HCT116 (cell line): ENCODE measurements around the gene GGT6. TPM values are rescaled to one million over a fixed set of nuclear protein-coding genes. Genes with fewer than 3 reads are reported as not detected.

ENCODE experiments used
- ATAC-seq: fragments of 200-7000 bp; cut with Tn5 transposase; 2 replicates; pipeline ENCODE4 v1.9.1; 2020; ENCODE audit warnings: mild to moderate bottlenecking, moderate library complexity
- BruUV-seq: library from RNA; stranded (reverse); fragments of 400-500 nt; replicated peaks from 2 replicates; lab custom pipeline; 2021; lab: Mats Ljungman, UMichigan
- CTCF ChIA-PET: fragments of 300-600 bp; sonication (Branson Sonifier 250); formaldehyde crosslinking; loops from one replicate; lab custom pipeline; 2021; ENCODE audit warnings: antibody characterized with exemption; lab: Charles Lee
- POLR2A ChIA-PET: fragments of 300-600, 350-600 bp; sonication (Branson Sonifier 250); formaldehyde crosslinking; loops from one replicate; lab custom pipeline; 2021; ENCODE audit warnings: antibody characterized with exemption; lab: Charles Lee
- RAD21 ChIA-PET, 2 experiments: fragments of 300-600 bp; sonication (Branson Sonifier 250); formaldehyde crosslinking; loops; one replicate each; lab custom pipeline; 2023; ENCODE audit warnings: low total read pairs in 2 of 2; ENCODE audit not compliant: uncharacterized antibody in 2 of 2, unreplicated experiment in 2 of 2, low non-redundant PET in 1 of 2; lab: Charles Lee
- DNase-seq: peaks from one replicate; pipeline ENCODE4 v3.0.0-alpha.2; 2010; ENCODE audit warnings: low read depth, low spot score
- H2AFZ ChIP-seq: fragments of 200-600 bp; shearing (Covaris generic), sonication (generic); 2 replicates; pipeline ENCODE4 v1.6.1; 2017; ENCODE audit warnings: low read depth, mixed run types, mixed read lengths, antibody characterized with exemption, low read length; ENCODE audit not compliant: poor library complexity, severe bottlenecking
- H3K27ac ChIP-seq: 2 replicates; pipeline ENCODE4 v1.5.1; 2012; ENCODE audit warnings: low read depth, low read length
- H3K27me3 ChIP-seq: fragments of 200-600 bp; sonication (generic); 2 replicates; pipeline ENCODE4 v1.6.1; 2016; ENCODE audit warnings: mixed run types, low read length, mixed read lengths; ENCODE audit not compliant: insufficient read depth
- H3K36me3 ChIP-seq, 2 experiments: fragments of 200-500 bp in 1 of 2; fragments of 200-600 bp in 1 of 2; sonication (Bioruptor generic) in 1 of 2; sonication (generic) in 1 of 2; 2 replicates each; pipeline versions ENCODE4 v1.5.1 to v1.6.1; 2014 to 2016; ENCODE audit warnings: low read length in 2 of 2, inconsistent platforms in 1 of 2, mixed read lengths in 1 of 2, mixed run types in 1 of 2; ENCODE audit not compliant: insufficient read depth in 2 of 2, control insufficient read depth in 1 of 2
- H3K4me1 ChIP-seq, 2 experiments: fragments of 200-600 bp in 1 of 2; sonication (generic) in 1 of 2; 2 replicates each; pipeline versions ENCODE4 v1.5.1 to v1.6.1; 2012 to 2017; ENCODE audit warnings: low read length in 2 of 2, inconsistent platforms in 1 of 2, mild to moderate bottlenecking in 1 of 2, mixed read lengths in 1 of 2, mixed run types in 1 of 2, moderate library complexity in 1 of 2; ENCODE audit not compliant: insufficient read depth in 2 of 2, control insufficient read depth in 1 of 2
- H3K4me2 ChIP-seq: fragments of 200-600 bp; sonication (generic); 2 replicates; pipeline ENCODE4 v1.6.1; 2017; ENCODE audit warnings: mixed run types, low read length, mixed read lengths
- H3K4me3 ChIP-seq, 2 experiments: fragments of 200-600 bp in 1 of 2; sonication (generic) in 1 of 2; replicated peaks in 1 of 2; 2 replicates each; pipeline ENCODE4 v1.5.1; 2011 to 2016; ENCODE audit warnings: low read length in 2 of 2, control low read depth in 1 of 2, low read depth in 1 of 2, mild to moderate bottlenecking in 1 of 2, mixed read lengths in 1 of 2, mixed run types in 1 of 2
- H3K79me2 ChIP-seq: fragments of 200-600 bp; sonication (generic); 2 replicates; pipeline ENCODE4 v1.6.1; 2017; ENCODE audit warnings: mild to moderate bottlenecking, mixed run types, low read length, moderate library complexity, mixed read lengths; ENCODE audit not compliant: insufficient read depth
- H3K9ac ChIP-seq: fragments of 200-600 bp; sonication (generic); 2 replicates; pipeline ENCODE4 v1.6.1; 2016; ENCODE audit warnings: low read length, mixed read lengths
- H3K9me2 ChIP-seq: fragments of 200-600 bp; sonication (generic), shearing (Covaris generic); 2 replicates; pipeline ENCODE4 v1.6.1; 2017; ENCODE audit warnings: mixed run types, mild to moderate bottlenecking, moderate library complexity; ENCODE audit not compliant: insufficient read depth
- H3K9me3 ChIP-seq, 2 experiments: fragments of 200-500 bp in 1 of 2; fragments of 200-600 bp in 1 of 2; sonication (Bioruptor generic) in 1 of 2; sonication (generic) in 1 of 2; 2 replicates each; pipeline ENCODE4 v1.6.1; 2014 to 2017; ENCODE audit warnings: low read length in 2 of 2, mixed read lengths in 2 of 2, inconsistent platforms in 1 of 2, low read depth in 1 of 2, mild to moderate bottlenecking in 1 of 2, mixed run types in 1 of 2, moderate library complexity in 1 of 2; ENCODE audit not compliant: control insufficient read depth in 1 of 2, insufficient read depth in 1 of 2
- H4K20me1 ChIP-seq: fragments of 200-600 bp; sonication (generic), shearing (Covaris generic); 2 replicates; pipeline ENCODE4 v1.6.1; 2017; ENCODE audit warnings: mixed run types, mild to moderate bottlenecking, moderate library complexity; ENCODE audit not compliant: insufficient read depth
- ATF3 ChIP-seq: IDR thresholded peaks from 2 replicates; pipeline ENCODE4 v1.6.1; 2012
- CTCF ChIP-seq, 3 experiments: fragments of 200-600 bp in 1 of 3; sonication (generic) in 1 of 3; IDR thresholded peaks in 2 of 3; conservative IDR thresholded peaks in 1 of 3; 2 replicates each; pipeline ENCODE4 v1.5.1; 2012 to 2017; ENCODE audit warnings: low read depth in 2 of 3, low read length in 2 of 3, antibody characterized with exemption in 1 of 3, borderline replicate concordance in 1 of 3, control low read depth in 1 of 3, mild to moderate bottlenecking in 1 of 3, mixed read lengths in 1 of 3, mixed run types in 1 of 3, moderate library complexity in 1 of 3; ENCODE audit not compliant: insufficient read depth in 1 of 3
- EGR1 ChIP-seq: IDR thresholded peaks from 2 replicates; pipeline ENCODE4 v1.6.1; 2012; ENCODE audit warnings: low read depth
- ELF1 ChIP-seq: IDR thresholded peaks from 2 replicates; pipeline ENCODE4 v1.6.1; 2012; ENCODE audit warnings: low read depth, borderline replicate concordance
- EZH2 ChIP-seq: fragments of 200-600 bp; sonication (generic); IDR thresholded peaks from 2 replicates; pipeline ENCODE4 v1.6.1; 2017; ENCODE audit warnings: antibody characterized with exemption, mixed run types
- EZH2phosphoT487 ChIP-seq: fragments of 200-600 bp; IDR thresholded peaks from 2 replicates; pipeline ENCODE4 v1.6.1; 2018; ENCODE audit warnings: antibody characterized with exemption, borderline replicate concordance
- JUND ChIP-seq: IDR thresholded peaks from 2 replicates; pipeline ENCODE4 v1.6.1; 2012
- MAX ChIP-seq: IDR thresholded peaks from 2 replicates; pipeline ENCODE4 v1.6.1; 2012
- POLR2A ChIP-seq: IDR thresholded peaks from 2 replicates; pipeline ENCODE4 v1.7.0; 2011; ENCODE audit warnings: borderline replicate concordance; ENCODE audit not compliant: insufficient read depth, insufficient read length; ENCODE audit errors: extremely low read depth
- RAD21 ChIP-seq: IDR thresholded peaks from 2 replicates; pipeline ENCODE4 v1.6.1; 2012; ENCODE audit warnings: low read depth, mild to moderate bottlenecking
- REST ChIP-seq: IDR thresholded peaks from 2 replicates; pipeline ENCODE4 v1.6.1; 2012; ENCODE audit warnings: low read depth
- SIN3A ChIP-seq: IDR thresholded peaks from 2 replicates; pipeline ENCODE4 v1.6.1; 2012; ENCODE audit warnings: low read depth
- SRF ChIP-seq: IDR thresholded peaks from 2 replicates; pipeline ENCODE4 v1.6.1; 2012; ENCODE audit warnings: low read depth
- TCF7L2 ChIP-seq: IDR thresholded peaks from 2 replicates; pipeline ENCODE4 v1.7.0; 2011; ENCODE audit warnings: borderline replicate concordance, inconsistent platforms; ENCODE audit not compliant: insufficient read depth, insufficient read length; ENCODE audit errors: extremely low read depth
- YY1 ChIP-seq: IDR thresholded peaks from 2 replicates; pipeline ENCODE4 v1.6.1; 2011; ENCODE audit warnings: low read length, low read depth, moderate library complexity, mild to moderate bottlenecking; ENCODE audit not compliant: insufficient replicate concordance; ENCODE audit errors: extremely low read depth
- ZBTB33 ChIP-seq: IDR thresholded peaks from 2 replicates; pipeline ENCODE4 v1.6.1; 2011; ENCODE audit warnings: mild to moderate bottlenecking, low read length, moderate library complexity; ENCODE audit not compliant: insufficient replicate concordance; ENCODE audit errors: extremely low read depth
- ZFX ChIP-seq: fragments of 450-650 bp; IDR thresholded peaks from 2 replicates; pipeline ENCODE4 v1.6.1; 2017
- ZNF274 ChIP-seq: fragments of 200-500 bp; sonication (Bioruptor generic); IDR thresholded peaks from 2 replicates; pipeline ENCODE4 v1.6.1; 2014; ENCODE audit warnings: mild to moderate bottlenecking, low read depth, low read length, inconsistent platforms
- intact Hi-C: fragments of 100-400 bp; cut with micrococcal nuclease; formaldehyde crosslinking; loops from 2 replicates; pipeline ENCODE4 v1.10.0; 2022
- total RNA-seq: library from RNA; stranded (reverse); gene quantifications from one replicate; pipeline ENCODE4 v1.2.1, GENCODE V29; 2021; ENCODE audit not compliant: unreplicated experiment

GGT6 gene
- total RNA-seq, 1 experiment from 2014 or later, result 0.10 TPM

GRCh38 chr17:4588391-4588790 is 28.0 kb upstream of the GGT6 start:
- H3K27me3 ChIP-seq, result peaks cover 3% of the 10 kb centered on the region; the same call in 1 of the 2 replicates

More at GRCh38 chr17:4588391-4588790, 28.0 kb upstream of the GGT6 start:
- Histone ChIP-seq H3K4me1 (peaks cover 5 to 29% of the 10 kb centered on the region in 2 experiments), H3K9me2 (no peaks in the 10 kb centered on the region), H4K20me1 (no peaks in the 10 kb centered on the region), H3K9ac (no peak overlapping the region), H3K79me2 (no peaks in the 10 kb centered on the region), H2AFZ (no peak overlapping the region), H3K9me3 (no peaks in the 10 kb centered on the region), H3K4me2 (no peak overlapping the region), H3K27ac (no peak overlapping the region), H3K4me3 (no peak overlapping the region), H3K36me3 (no peaks in the 10 kb centered on the region)
- ATAC-seq (no peak), DNase-seq (no peak)
- RAD21 ChIA-PET, result no interaction called here
- CTCF ChIA-PET, result no interaction called here
- TF ChIP-seq EZH2phosphoT487 (no peak), TCF7L2 (no peak), CTCF (IDR thresholded peaks at IDR 0.05 in 2 of 3, conservative IDR thresholded peaks at IDR 0.05 in 1 of 3; ENCODE audit: borderline replicate concordance in 1 of 3, insufficient read depth in 1 of 3, low read depth in 2 of 3, low read length in 2 of 3) (no peak), POLR2A (no peak), SIN3A (no peak), ELF1 (no peak), SRF (no peak), JUND (no peak), ATF3 (no peak), ZFX (no peak), YY1 (no peak), RAD21 (no peak), ZBTB33 (no peak), MAX (no peak), EGR1 (no peak), ZNF274 (no peak), EZH2 (no peak), REST (no peak)
- intact Hi-C loops, result no loop called here
- no TSS peak for BruUV-seq
- POLR2A ChIA-PET, result no interaction called here
